Parathyroid adenoma (tissue), 2 donors: ENCODE measurements around the gene LARP4.

Source experiments
- H2AFZ ChIP-seq: fragments of 300-600 bp; sonication (generic); one replicate; pipeline ENCODE4 v1.7.0; 2017; ENCODE audit warnings: antibody characterized with exemption, mild to moderate bottlenecking
- H3K27ac ChIP-seq: fragments of 300-600 bp; sonication (generic); one replicate; pipeline ENCODE4 v1.7.0; 2017
- H3K27me3 ChIP-seq: fragments of 300-600 bp; sonication (generic); one replicate; pipeline ENCODE4 v1.7.0; 2017; ENCODE audit warnings: low read length; ENCODE audit not compliant: control insufficient read depth, insufficient read depth
- H3K36me3 ChIP-seq: fragments of 300-600 bp; sonication (generic); one replicate; pipeline ENCODE4 v1.7.0; 2017; ENCODE audit warnings: low read length; ENCODE audit not compliant: control insufficient read depth, insufficient read depth
- H3K4me1 ChIP-seq: fragments of 300-600 bp; sonication (generic); one replicate; pipeline ENCODE4 v1.7.0; 2017; ENCODE audit warnings: control low read depth
- H3K4me2 ChIP-seq: fragments of 300-600 bp; sonication (generic); one replicate; pipeline ENCODE4 v1.7.0; 2017; ENCODE audit warnings: low read length
- H3K4me3 ChIP-seq: fragments of 300-600 bp; sonication (generic); one replicate; pipeline ENCODE4 v1.7.0; 2017; ENCODE audit warnings: low read depth, low read length
- H3K79me2 ChIP-seq: fragments of 300-600 bp; sonication (generic); one replicate; pipeline ENCODE4 v1.7.0; 2017; ENCODE audit warnings: control low read depth
- H3K9ac ChIP-seq: fragments of 300-600 bp; sonication (generic); one replicate; pipeline ENCODE4 v1.7.0; 2017; ENCODE audit warnings: mild to moderate bottlenecking
- H3K9me3 ChIP-seq: fragments of 300-600 bp; sonication (generic); one replicate; pipeline ENCODE4 v1.7.0; 2017; ENCODE audit warnings: low read length; ENCODE audit not compliant: control insufficient read depth
- TF ChIP-seq, protein P1 (sequence below): fragments of 300-600 bp; sonication (generic); IDR thresholded peaks from one replicate; pipeline ENCODE4 v1.7.0; 2017; ENCODE audit warnings: antibody characterized with exemption, mild to moderate bottlenecking
- donor health status: primary hyperparathyroidism.

Gene LARP4

DNA sequence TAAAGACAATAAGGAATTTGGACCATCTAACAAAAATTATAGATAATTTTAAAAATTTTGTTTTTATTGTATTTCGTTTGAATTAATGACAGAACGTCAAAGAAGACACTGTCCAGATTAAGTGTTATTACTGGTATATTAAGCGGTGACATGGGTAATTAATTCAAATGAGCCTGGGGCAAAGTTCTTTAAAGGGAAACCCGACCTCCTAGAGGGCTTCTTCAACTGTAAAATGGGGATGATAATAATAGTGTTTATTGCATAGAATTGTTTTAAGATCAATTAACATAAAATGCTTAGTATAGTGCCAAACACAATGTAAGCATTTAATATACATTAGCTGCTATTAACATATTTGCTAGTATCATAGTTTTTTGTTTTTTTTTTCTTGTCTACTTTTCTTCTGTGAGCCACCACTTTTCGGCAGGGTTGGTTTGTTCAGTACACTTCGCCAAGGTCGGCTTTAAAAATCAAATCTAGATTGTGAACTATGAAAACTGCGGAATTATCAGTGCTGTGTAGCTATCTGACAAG lies 514 bp upstream of the LARP4 start:
- Histone ChIP-seq H2AFZ (peak overlapping the region; percentile 68), H3K4me2 (peak overlapping the region; percentile 94), H3K9me3 (no peaks in the 10 kb centered on the region), H3K9ac (peak overlapping the region; percentile 9), H3K27me3 (no peaks in the 10 kb centered on the region), H3K79me2 (peaks cover 18% of the 10 kb centered on the region), H3K4me3 (peak overlapping the region; percentile 90), H3K36me3 (no peaks in the 10 kb centered on the region), H3K27ac (peak overlapping the region; percentile 88), H3K4me1 (peaks cover 2% of the 10 kb centered on the region)
- TF ChIP-seq, protein P1, sequence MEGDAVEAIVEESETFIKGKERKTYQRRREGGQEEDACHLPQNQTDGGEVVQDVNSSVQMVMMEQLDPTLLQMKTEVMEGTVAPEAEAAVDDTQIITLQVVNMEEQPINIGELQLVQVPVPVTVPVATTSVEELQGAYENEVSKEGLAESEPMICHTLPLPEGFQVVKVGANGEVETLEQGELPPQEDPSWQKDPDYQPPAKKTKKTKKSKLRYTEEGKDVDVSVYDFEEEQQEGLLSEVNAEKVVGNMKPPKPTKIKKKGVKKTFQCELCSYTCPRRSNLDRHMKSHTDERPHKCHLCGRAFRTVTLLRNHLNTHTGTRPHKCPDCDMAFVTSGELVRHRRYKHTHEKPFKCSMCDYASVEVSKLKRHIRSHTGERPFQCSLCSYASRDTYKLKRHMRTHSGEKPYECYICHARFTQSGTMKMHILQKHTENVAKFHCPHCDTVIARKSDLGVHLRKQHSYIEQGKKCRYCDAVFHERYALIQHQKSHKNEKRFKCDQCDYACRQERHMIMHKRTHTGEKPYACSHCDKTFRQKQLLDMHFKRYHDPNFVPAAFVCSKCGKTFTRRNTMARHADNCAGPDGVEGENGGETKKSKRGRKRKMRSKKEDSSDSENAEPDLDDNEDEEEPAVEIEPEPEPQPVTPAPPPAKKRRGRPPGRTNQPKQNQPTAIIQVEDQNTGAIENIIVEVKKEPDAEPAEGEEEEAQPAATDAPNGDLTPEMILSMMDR = no peak

DNA sequence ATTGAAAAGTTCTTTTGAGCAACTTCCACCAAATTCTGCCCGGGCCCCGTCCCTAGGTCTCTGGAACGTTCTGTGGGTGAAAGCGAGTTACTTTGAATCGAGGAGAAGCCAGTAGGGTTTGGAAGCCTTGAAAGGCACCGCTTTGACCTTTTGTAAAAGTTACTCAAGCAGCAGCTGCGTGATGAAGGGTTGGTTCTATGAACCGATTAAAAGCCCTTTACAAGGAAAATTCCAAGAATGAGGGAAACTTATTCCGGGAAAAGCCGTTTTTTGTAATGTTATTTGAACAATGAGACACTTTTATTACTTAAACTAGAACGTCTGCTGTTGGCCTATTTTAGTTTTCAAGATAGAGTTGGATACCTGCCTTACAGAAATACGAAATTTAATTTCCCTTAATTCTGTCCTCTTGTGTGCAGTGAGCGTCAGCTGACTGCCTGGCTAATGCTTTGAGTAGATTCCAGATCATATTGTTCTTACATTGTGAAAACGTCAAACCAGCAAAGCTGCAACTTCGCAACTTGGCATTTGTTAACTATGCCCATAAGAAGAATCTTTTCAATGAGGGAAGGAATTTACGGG lies 906 bp downstream of the LARP4 start:
- H3K4me3 ChIP-seq = peak overlapping the region; percentile 90

DNA sequence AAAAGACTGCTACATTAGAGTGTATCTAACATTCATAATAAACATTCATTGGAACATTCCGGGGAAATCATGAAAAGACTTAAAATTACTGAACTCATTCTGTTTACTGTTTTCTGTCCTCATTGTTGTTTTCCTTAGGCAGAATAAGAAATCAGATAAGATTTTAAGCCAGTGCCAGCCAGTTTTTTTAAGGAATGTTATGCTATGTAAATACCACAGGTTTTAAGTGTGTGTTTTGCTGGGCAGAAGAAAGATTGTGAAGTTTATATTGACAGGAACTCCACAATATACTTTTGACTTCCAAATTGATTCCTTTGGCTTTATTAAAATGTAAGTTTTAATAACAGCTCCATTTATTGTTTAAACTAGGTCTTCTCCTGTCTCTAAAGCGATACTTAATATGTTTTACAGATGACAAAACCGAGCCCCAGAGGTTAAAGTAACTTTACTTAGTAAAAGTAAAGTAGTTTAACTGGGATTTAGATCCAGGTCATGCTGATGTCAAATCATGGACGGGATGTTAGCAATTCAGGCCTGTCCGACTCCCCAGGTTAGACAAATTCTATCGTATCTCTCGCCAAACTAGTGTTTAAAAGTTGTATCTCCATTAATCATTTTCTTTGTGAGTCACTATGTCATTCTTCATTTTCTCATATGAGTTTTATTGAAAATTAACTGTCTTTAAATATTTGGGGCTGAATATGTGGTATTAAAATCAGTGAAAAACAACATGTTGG lies 1.7 kb downstream of the LARP4 start:
- peak overlapping the region; percentile 94 for H3K4me2 ChIP-seq
- peaks cover 2% of the 10 kb centered on the region for H3K4me1 ChIP-seq
- H3K9me3 ChIP-seq = no peaks in the 10 kb centered on the region
- no peak overlapping the region for H3K9ac ChIP-seq
- peak overlapping the region; percentile 90 for H3K4me3 ChIP-seq
- TF ChIP-seq, protein P1 = no peak
- H3K27ac ChIP-seq = peak overlapping the region; percentile 88
- H3K27me3 ChIP-seq = no peaks in the 10 kb centered on the region
- H3K79me2 ChIP-seq = peaks cover 32% of the 10 kb centered on the region
- no peaks in the 10 kb centered on the region for H3K36me3 ChIP-seq
- H2AFZ ChIP-seq = no peak overlapping the region

More for the DNA sequence above, 906 bp downstream of the LARP4 start:
- peaks cover 23% of the 10 kb centered on the region for H3K79me2 ChIP-seq
- peak overlapping the region; percentile 88 for H3K27ac ChIP-seq
- H2AFZ ChIP-seq = peak overlapping the region; percentile 68
- no peaks in the 10 kb centered on the region for H3K27me3 ChIP-seq
- no peaks in the 10 kb centered on the region for H3K36me3 ChIP-seq
- no peak overlapping the region for H3K9ac ChIP-seq
- TF ChIP-seq, protein P1 = no peak
- no peaks in the 10 kb centered on the region for H3K9me3 ChIP-seq
- H3K4me1 ChIP-seq = peaks cover 2% of the 10 kb centered on the region
- H3K4me2 ChIP-seq = peak overlapping the region; percentile 94

DNA sequence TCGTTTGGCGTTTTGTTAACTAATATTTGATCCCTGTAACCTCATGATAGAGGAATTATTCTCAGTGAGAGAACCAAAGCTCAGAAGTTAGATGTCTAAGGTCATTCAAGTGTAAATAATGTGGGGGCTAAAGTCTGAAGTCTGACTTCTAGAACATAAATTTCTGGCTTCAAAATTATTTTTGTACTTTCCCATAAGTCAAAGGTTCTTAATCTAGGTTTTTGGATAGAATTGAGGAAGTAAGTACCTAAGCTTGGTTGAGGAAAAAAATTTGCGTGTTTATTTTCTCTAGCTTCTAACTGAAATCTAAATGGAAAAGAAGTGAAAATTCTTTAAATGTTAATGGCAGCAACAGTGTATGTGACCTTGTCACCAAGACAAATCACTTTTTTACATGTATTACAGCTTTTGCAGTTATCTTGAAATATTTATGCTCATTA lies 2.3 kb downstream of the LARP4 start:
- Histone ChIP-seq H3K36me3 (no peaks in the 10 kb centered on the region), H3K4me3 (peak overlapping the region; percentile 90), H3K27ac (no peak overlapping the region), H3K4me2 (peak overlapping the region; percentile 94), H3K9me3 (no peaks in the 10 kb centered on the region), H3K79me2 (peaks cover 38% of the 10 kb centered on the region), H3K9ac (no peak overlapping the region), H3K27me3 (no peaks in the 10 kb centered on the region), H2AFZ (no peak overlapping the region), H3K4me1 (peaks cover 2% of the 10 kb centered on the region)
- TF ChIP-seq, protein P1 = no peak
